ENCODE results near the gene CHCHD4.

The CHCHD4 gene

GRCh38 chr3:14132120-14132519 is 7.5 kb upstream of the CHCHD4 start:
- H3K4me3 ChIP-seq (ENCODE audit: low read depth in 1 of 2, low read length in 2 of 2) = no peak overlapping the region
- peaks cover 19% of the 10 kb centered on the region for H3K79me2 ChIP-seq (ENCODE audit: insufficient read depth, low read length)
- no peaks in the 10 kb centered on the region for H3K9me3 ChIP-seq (ENCODE audit: insufficient read depth, low read length, severe bottlenecking)
- no peak overlapping the region for H3K9ac ChIP-seq (ENCODE audit: low read depth, low read length)
- H3K27ac ChIP-seq (ENCODE audit: low read length) = no peak overlapping the region
- H3K27me3 ChIP-seq (ENCODE audit: insufficient read depth, low read length, poor library complexity) = no peaks in the 10 kb centered on the region
- no peak overlapping the region for H2AFZ ChIP-seq (ENCODE audit: low read depth, low read length)
- TF ChIP-seq CTCF (IDR thresholded peaks at IDR 0.05; ENCODE audit: borderline replicate concordance, extremely low read depth, low read length, poor library complexity, severe bottlenecking) (no peak), EZH2 (IDR thresholded peaks at IDR 0.05; ENCODE audit: borderline replicate concordance, low read depth, low read length, severe bottlenecking) (no peak)
- peaks cover 2% of the 10 kb centered on the region; the same call in 1 of the 2 replicates for H3K4me1 ChIP-seq (ENCODE audit: insufficient read depth, low read length)
- no peak overlapping the region for H3K4me2 ChIP-seq (ENCODE audit: insufficient read depth, low read length)
- peaks cover 25% of the 10 kb centered on the region for H4K20me1 ChIP-seq (ENCODE audit: insufficient read depth, low read length)
- peaks cover 96% of the 10 kb centered on the region for H3K36me3 ChIP-seq (ENCODE audit: insufficient read depth, low read length)
- no peak for ATAC-seq (ENCODE audit: insufficient read depth, low read depth)
- no peak for DNase-seq

GRCh38 chr3:14131134-14131533 is 6.5 kb upstream of the CHCHD4 start:
- peaks cover 34% of the 10 kb centered on the region for H4K20me1 ChIP-seq (ENCODE audit: insufficient read depth, low read length)

GRCh38 chr3:14130707-14131106 is 6.0 kb upstream of the CHCHD4 start:
- TF ChIP-seq EZH2 (IDR thresholded peaks at IDR 0.05; ENCODE audit: borderline replicate concordance, low read depth, low read length, severe bottlenecking) (no peak), CTCF (IDR thresholded peaks at IDR 0.05; ENCODE audit: borderline replicate concordance, extremely low read depth, low read length, poor library complexity, severe bottlenecking) (no peak)
- Histone ChIP-seq H3K9ac (ENCODE audit: low read depth, low read length) (no peak overlapping the region), H3K9me3 (ENCODE audit: insufficient read depth, low read length, severe bottlenecking) (no peaks in the 10 kb centered on the region), H3K4me2 (ENCODE audit: insufficient read depth, low read length) (no peak overlapping the region), H4K20me1 (ENCODE audit: insufficient read depth, low read length) (peaks cover 38% of the 10 kb centered on the region), H3K4me3 (ENCODE audit: low read depth in 1 of 2, low read length in 2 of 2) (no peak overlapping the region), H3K27me3 (ENCODE audit: insufficient read depth, low read length, poor library complexity) (no peaks in the 10 kb centered on the region), H3K36me3 (ENCODE audit: insufficient read depth, low read length) (peaks cover 83% of the 10 kb centered on the region), H3K27ac (ENCODE audit: low read length) (no peak overlapping the region), H3K4me1 (ENCODE audit: insufficient read depth, low read length) (peaks cover 17% of the 10 kb centered on the region), H2AFZ (ENCODE audit: low read depth, low read length) (no peak overlapping the region), H3K79me2 (ENCODE audit: insufficient read depth, low read length) (peaks cover 34% of the 10 kb centered on the region)
- no peak for DNase-seq
- ATAC-seq (ENCODE audit: insufficient read depth, low read depth) = no peak

More at GRCh38 chr3:14131134-14131533, 6.5 kb upstream of the CHCHD4 start:
- Histone ChIP-seq H3K79me2 (ENCODE audit: insufficient read depth, low read length) (peaks cover 29% of the 10 kb centered on the region), H3K4me1 (ENCODE audit: insufficient read depth, low read length) (peaks cover 12% of the 10 kb centered on the region), H3K27ac (ENCODE audit: low read length) (no peak overlapping the region), H3K4me3 (ENCODE audit: low read depth in 1 of 2, low read length in 2 of 2) (no peak overlapping the region), H3K9ac (ENCODE audit: low read depth, low read length) (no peak overlapping the region), H3K27me3 (ENCODE audit: insufficient read depth, low read length, poor library complexity) (no peaks in the 10 kb centered on the region), H2AFZ (ENCODE audit: low read depth, low read length) (no peak overlapping the region), H3K4me2 (ENCODE audit: insufficient read depth, low read length) (no peak overlapping the region), H3K36me3 (ENCODE audit: insufficient read depth, low read length) (peaks cover 87% of the 10 kb centered on the region), H3K9me3 (ENCODE audit: insufficient read depth, low read length, severe bottlenecking) (no peaks in the 10 kb centered on the region)
- DNase-seq (no peak), ATAC-seq (ENCODE audit: insufficient read depth, low read depth) (no peak)
- no peak for TF ChIP-seq CTCF (IDR thresholded peaks at IDR 0.05; ENCODE audit: borderline replicate concordance, extremely low read depth, low read length, poor library complexity, severe bottlenecking)
- TF ChIP-seq EZH2 (IDR thresholded peaks at IDR 0.05; ENCODE audit: borderline replicate concordance, low read depth, low read length, severe bottlenecking) = no peak

GRCh38 chr3:14130230-14130629 is 5.6 kb upstream of the CHCHD4 start:
- no peak overlapping the region for H3K9ac ChIP-seq (ENCODE audit: low read depth, low read length)
- peaks cover 78% of the 10 kb centered on the region for H3K36me3 ChIP-seq (ENCODE audit: insufficient read depth, low read length)
- H2AFZ ChIP-seq (ENCODE audit: low read depth, low read length) = no peak overlapping the region
- no peak overlapping the region for H3K4me2 ChIP-seq (ENCODE audit: insufficient read depth, low read length)
- peaks cover 42% of the 10 kb centered on the region for H4K20me1 ChIP-seq (ENCODE audit: insufficient read depth, low read length)
- no peak for DNase-seq
- no peak overlapping the region for H3K27ac ChIP-seq (ENCODE audit: low read length)
- no peak for ATAC-seq (ENCODE audit: insufficient read depth, low read depth)
- H3K27me3 ChIP-seq (ENCODE audit: insufficient read depth, low read length, poor library complexity) = no peaks in the 10 kb centered on the region
- H3K4me1 ChIP-seq (ENCODE audit: insufficient read depth, low read length) = peaks cover 20% of the 10 kb centered on the region
- H3K9me3 ChIP-seq (ENCODE audit: insufficient read depth, low read length, severe bottlenecking) = no peaks in the 10 kb centered on the region
- no peak for TF ChIP-seq CTCF (IDR thresholded peaks at IDR 0.05; ENCODE audit: borderline replicate concordance, extremely low read depth, low read length, poor library complexity, severe bottlenecking)
- no peak for TF ChIP-seq EZH2 (IDR thresholded peaks at IDR 0.05; ENCODE audit: borderline replicate concordance, low read depth, low read length, severe bottlenecking)
- H3K79me2 ChIP-seq (ENCODE audit: insufficient read depth, low read length) = peaks cover 38% of the 10 kb centered on the region
- no peak overlapping the region for H3K4me3 ChIP-seq (ENCODE audit: low read depth in 1 of 2, low read length in 2 of 2)

Data from DND-41 (cell line).